HUES64 (cell line): ENCODE measurements around the gene AKNA.
"Not testable (repeated sequence)": the region's sequence is repeated elsewhere in the genome, so short reads cannot be mapped to it uniquely, and the experiment has no call there.

Experiments used
- H3K27ac ChIP-seq: 2 replicates; pipeline ENCODE4 v1.7.0; 2013; ENCODE audit warnings: low read depth, low read length, inconsistent platforms
- H3K27me3 ChIP-seq: 2 replicates; pipeline ENCODE4 v1.6.1; 2013; ENCODE audit warnings: mild to moderate bottlenecking, low read length; ENCODE audit not compliant: insufficient read depth
- H3K36me3 ChIP-seq: 2 replicates; pipeline ENCODE4 v1.6.1; 2013; ENCODE audit warnings: mild to moderate bottlenecking, low read length; ENCODE audit not compliant: insufficient read depth
- H3K4me1 ChIP-seq: 2 replicates; pipeline ENCODE4 v1.6.1; 2013; ENCODE audit warnings: mild to moderate bottlenecking, low read length, moderate library complexity; ENCODE audit not compliant: insufficient read depth
- H3K4me3 ChIP-seq: 2 replicates; pipeline ENCODE4 v1.5.1; 2013; ENCODE audit warnings: mild to moderate bottlenecking, low read length, moderate library complexity
- H3K9ac ChIP-seq: 2 replicates; pipeline ENCODE4 v1.6.1; 2013; ENCODE audit warnings: mild to moderate bottlenecking, low read depth, low read length
- H3K9me3 ChIP-seq: 2 replicates; pipeline ENCODE4 v1.6.1; 2013; ENCODE audit warnings: low read depth, low read length; ENCODE audit not compliant: insufficient read depth
- WGBS: fragments of 150-250, 120-280 bp; methylation state at CpG from one replicate; pipeline ENCODE4 v1.1.7; 2013; ENCODE audit warnings: missing lambda C conversion rate; 5-methylcytosine and 5-hydroxymethylcytosine counted together

The AKNA gene

DNA sequence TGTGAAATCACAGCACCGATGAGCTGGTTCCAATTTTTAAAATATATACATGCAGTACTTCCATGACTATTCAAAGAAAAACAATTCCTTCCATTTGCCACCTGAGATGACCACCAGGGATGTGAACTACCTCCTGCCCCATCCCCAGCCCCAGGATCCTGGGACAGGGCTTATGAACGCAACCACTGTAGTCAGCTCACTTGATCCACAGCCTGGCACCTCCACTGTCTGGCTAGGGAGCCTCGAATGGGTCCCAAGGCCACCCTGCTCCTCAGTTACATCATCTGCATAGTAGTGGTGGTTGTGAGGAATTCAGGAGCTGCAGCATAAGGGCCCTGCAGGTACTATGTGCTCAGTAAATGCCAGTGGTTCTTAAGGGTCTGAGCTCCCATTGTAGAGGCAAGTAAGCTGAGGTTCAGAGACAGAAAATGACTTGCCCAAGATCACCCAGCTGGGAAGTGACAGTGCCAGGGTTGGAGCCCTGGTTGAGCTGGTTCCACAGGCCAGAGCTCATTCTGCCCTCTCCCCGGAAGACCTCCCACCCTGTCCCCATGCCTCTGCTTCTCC is 55.2 kb downstream of the AKNA start:
- not testable (repeated sequence) for H3K27me3 ChIP-seq, H3K27ac ChIP-seq, H3K9me3 ChIP-seq, H3K4me1 ChIP-seq, H3K4me3 ChIP-seq, H3K9ac ChIP-seq, H3K36me3 ChIP-seq
- 88% methylated on average over 4 of the region's 4 CpGs for WGBS

DNA sequence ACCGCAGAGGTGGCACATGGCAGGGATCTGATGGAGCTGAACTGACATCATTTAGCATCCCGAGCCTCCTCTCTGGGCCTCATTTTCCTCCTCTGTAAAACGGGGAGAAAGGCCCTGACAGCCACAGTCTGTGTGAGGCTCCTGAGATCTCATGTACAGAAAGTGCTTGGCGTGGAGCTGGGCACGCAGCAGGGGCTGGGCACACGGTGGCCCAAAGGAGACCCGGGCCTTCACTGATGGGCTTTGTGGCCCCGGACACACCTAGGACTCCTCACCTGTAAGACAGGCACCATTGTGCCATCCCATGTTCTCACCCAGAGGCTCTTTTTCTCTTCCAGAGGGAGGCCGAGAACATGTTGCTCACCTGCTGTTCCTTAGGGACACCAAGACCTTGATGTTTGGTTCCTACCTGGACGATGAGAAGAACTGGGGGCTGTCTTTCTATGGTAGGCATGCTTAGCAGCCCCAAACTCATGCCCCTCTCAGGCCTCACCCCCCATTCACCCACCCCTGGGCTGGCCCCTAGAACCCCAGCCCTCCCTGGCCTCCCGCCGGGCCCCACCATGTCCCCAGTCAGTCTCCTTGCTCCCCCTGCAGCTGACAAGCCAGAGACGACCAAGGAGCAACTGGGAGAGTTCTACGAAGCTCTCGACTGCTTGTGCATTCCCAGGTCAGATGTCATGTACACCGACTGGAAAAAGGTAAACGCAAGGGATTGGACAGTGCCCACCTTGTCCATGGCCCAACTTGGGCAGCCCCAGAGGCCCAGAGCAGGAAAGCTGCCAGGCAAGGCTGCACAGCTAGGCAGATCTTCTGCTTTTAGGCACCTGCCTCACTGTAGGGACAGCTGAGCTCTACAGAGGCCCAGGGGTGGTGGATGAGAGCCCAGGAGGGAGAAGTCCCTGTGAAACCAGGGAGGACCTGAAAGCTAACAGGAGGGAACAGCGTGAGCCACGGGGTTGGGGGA is 56.3 kb downstream of the AKNA start:
- WGBS, result 90% methylated on average over 15 of the region's 19 CpGs
- H3K36me3 ChIP-seq, result not testable (repeated sequence)

DNA sequence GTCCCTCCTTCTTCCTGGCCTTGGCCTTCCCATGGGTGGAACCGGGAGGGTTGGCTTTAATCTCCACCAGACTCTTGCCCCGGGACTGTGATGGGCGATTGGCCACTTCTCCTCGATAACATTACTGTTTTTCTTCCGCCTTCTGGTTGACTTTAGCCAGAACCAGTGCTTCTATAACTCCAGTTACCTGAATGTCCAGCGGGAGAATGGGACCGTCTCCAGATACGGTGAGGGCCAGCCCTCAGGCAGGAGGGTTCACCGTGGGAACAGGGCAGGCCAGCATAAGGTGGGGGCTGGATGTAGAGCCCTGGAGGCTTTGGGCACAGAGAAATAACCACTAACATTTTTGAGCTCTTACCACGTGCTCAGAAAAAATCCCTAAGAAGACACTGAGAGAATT is 57.1 kb downstream of the AKNA start:
- no peak overlapping the region for H3K27ac ChIP-seq
- no peaks in the 10 kb centered on the region for H3K27me3 ChIP-seq
- no peaks in the 10 kb centered on the region for H3K4me1 ChIP-seq
- H3K9me3 ChIP-seq, result no peaks in the 10 kb centered on the region
- 90% methylated on average over 10 of the region's 10 CpGs for WGBS
- H3K36me3 ChIP-seq, result no peaks in the 10 kb centered on the region
- no peak overlapping the region for H3K4me3 ChIP-seq
- no peak overlapping the region for H3K9ac ChIP-seq

More for the DNA sequence above, 56.3 kb downstream of the AKNA start:
- H3K9ac ChIP-seq, H3K4me3 ChIP-seq, H3K4me1 ChIP-seq, H3K27ac ChIP-seq, H3K9me3 ChIP-seq, H3K27me3 ChIP-seq: not testable (repeated sequence)

- H3K27me3 ChIP-seq, H3K4me3 ChIP-seq, H3K4me1 ChIP-seq, H3K9ac ChIP-seq, H3K36me3 ChIP-seq, H3K9me3 ChIP-seq, H3K27ac ChIP-seq: not testable (repeated sequence)
- WGBS, result 83% methylated on average over 1 of the region's 10 CpGs
These were observed 58.2 kb downstream of the AKNA start, which contains the start of gene ORM2 for GRCh38 chr9:114329625-114330022. TSS of gene ORM2 (plus strand) at chr9:114329869. CDS start at chr9:114329905, 36 bp downstream.

DNA sequence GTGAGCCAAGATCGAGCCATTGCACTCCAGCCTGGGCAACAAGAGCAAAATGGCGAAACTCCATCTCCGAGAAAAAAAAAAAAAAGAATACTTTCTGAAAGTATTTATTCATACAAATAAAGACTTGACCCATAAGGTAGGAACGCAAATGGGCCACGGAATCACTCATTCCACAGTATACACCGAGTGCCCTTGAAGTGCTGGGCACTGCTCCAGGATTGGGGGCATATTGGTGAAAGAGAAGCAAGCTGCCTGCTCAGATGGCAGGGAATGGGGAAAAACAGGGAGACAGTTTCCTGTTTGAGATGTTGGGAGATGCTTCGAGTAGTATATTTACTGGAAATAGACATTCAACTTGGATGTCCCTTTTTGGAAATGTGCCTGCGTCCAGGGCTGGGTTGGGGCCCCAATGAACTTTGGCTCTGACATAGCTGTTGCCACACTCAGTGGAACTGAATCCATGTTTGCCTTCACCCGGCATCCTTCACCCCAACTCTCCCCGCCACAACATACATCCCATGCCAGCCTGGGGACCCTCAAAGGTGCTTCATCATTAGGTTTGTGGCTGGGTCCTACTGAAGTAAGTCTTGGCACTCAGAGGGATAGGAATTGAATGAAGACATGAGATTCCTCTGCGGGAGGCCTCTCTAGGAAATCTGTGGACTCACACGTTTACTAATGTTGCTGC is 58.7 kb downstream of the AKNA start:
- not testable (repeated sequence) for H3K27me3 ChIP-seq, H3K27ac ChIP-seq, H3K4me3 ChIP-seq, H3K9ac ChIP-seq, H3K9me3 ChIP-seq, H3K4me1 ChIP-seq, H3K36me3 ChIP-seq
- 95% methylated on average over 6 of the region's 12 CpGs for WGBS

- 92% methylated on average over 10 of the region's 10 CpGs for WGBS
- H3K36me3 ChIP-seq, H3K9ac ChIP-seq, H3K4me3 ChIP-seq, H3K9me3 ChIP-seq, H3K27ac ChIP-seq, H3K27me3 ChIP-seq, H3K4me1 ChIP-seq: not testable (repeated sequence)
These were observed 59.4 kb downstream of the AKNA start for GRCh38 chr9:114328357-114328820.

- Histone ChIP-seq H3K36me3 (no peaks in the 10 kb centered on the region), H3K9ac (no peak overlapping the region), H3K9me3 (no peaks in the 10 kb centered on the region), H3K4me1 (no peaks in the 10 kb centered on the region), H3K27ac (no peak overlapping the region), H3K27me3 (no peaks in the 10 kb centered on the region), H3K4me3 (no peak overlapping the region)
- 95% methylated on average over 8 of the region's 8 CpGs for WGBS
These were observed 60.0 kb downstream of the AKNA start for GRCh38 chr9:114327749-114328148.

DNA sequence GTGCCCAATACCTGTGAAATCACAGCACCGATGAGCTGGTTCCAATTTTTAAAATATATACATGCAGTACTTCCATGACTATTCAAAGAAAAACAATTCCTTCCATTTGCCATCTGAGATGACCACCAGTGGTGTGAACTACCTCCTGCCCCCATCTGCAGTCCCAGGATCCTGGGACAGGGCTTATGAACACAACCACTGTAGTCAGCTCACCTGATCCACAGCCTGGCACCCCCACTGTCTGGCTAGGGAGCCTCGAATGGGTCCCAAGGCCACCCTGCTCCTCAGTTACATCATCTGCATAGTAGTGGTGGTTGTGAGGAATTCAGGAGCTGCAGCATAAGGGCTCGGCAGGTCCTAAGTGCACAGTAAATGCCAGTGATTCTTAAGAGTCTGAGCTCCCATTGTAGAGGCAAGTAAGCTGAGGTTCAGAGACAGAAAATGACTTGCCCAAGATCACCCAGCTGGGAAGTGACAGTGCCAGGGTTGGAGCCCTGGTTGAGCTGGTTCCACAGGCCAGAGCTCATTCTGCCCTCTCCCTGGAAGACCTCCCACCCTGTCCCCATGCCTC is 62.0 kb downstream of the AKNA start:
- not testable (repeated sequence) for H3K4me3 ChIP-seq, H3K4me1 ChIP-seq, H3K9ac ChIP-seq, H3K9me3 ChIP-seq, H3K36me3 ChIP-seq, H3K27me3 ChIP-seq, H3K27ac ChIP-seq
- 93% methylated on average over 2 of the region's 3 CpGs for WGBS

- not testable (repeated sequence) for H3K36me3 ChIP-seq, H3K27ac ChIP-seq, H3K4me1 ChIP-seq, H3K9ac ChIP-seq, H3K9me3 ChIP-seq, H3K4me3 ChIP-seq, H3K27me3 ChIP-seq
- WGBS, result 88% methylated on average over 7 of the region's 9 CpGs
These were observed 62.8 kb downstream of the AKNA start for GRCh38 chr9:114324965-114325364.

DNA sequence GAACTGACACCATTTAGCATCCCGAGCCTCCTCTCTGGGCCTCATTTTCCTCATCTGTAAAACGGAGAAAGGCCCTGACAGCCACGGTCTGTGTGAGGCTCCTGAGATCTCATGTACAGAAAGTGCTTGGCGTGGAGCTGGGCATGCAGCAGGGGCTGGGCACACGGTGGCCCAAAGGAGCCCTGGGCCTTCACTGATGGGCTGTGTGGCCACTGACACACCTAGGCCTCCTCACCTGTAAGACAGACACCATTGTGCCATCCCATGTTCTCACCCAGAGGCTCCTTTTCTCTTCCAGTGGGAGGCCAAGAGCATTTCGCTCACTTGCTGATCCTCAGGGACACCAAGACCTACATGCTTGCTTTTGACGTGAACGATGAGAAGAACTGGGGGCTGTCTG is 63.3 kb downstream of the AKNA start:
- Histone ChIP-seq H3K4me3 (no peak overlapping the region), H3K27me3 (no peaks in the 10 kb centered on the region), H3K27ac (no peak overlapping the region), H3K9me3 (no peaks in the 10 kb centered on the region), H3K4me1 (no peaks in the 10 kb centered on the region), H3K9ac (no peak overlapping the region), H3K36me3 (no peaks in the 10 kb centered on the region)
- 94% methylated on average over 6 of the region's 8 CpGs for WGBS

- H3K4me3 ChIP-seq, H3K9ac ChIP-seq, H3K4me1 ChIP-seq, H3K9me3 ChIP-seq, H3K27ac ChIP-seq, H3K36me3 ChIP-seq, H3K27me3 ChIP-seq: not testable (repeated sequence)
- 94% methylated on average over 5 of the region's 6 CpGs for WGBS
These were observed 63.9 kb downstream of the AKNA start for GRCh38 chr9:114323849-114324248.
